GM19238 (cell line): ENCODE data around the gene C16orf92.
A peak's percentile ranks its signal among the peaks of the same experiment; 100 is the strongest.
"Not testable (repeated sequence)": the region's sequence is repeated elsewhere in the genome, so short reads cannot be mapped to it uniquely, and the experiment has no call there.

Experiments
- DNase-seq: peaks from one replicate; pipeline ENCODE4 v3.0.0; 2011; ENCODE audit warnings: low spot score; ENCODE audit not compliant: insufficient read length

Gene C16orf92

DNA sequence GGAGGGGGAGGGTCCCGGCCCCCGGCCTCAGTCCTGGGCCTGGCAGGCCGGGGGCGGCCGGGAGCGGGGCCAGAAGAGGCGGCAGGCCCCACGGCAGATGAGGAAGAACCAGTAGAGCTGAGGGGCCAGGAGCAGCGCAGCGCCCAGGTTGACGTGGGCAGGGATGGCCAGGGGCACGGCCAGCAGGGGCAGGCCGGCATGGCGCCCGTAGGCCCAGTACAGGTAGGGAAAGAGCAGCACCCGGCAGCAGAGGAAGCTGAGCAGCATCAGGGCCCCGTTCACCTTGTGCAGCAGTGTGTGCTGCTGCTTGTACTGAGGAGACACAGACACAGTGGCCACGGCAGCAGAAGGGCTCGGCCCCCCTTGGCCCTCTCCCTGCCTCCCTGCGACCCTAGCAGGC is 2.2 kb downstream of the C16orf92 start:
- DNase-seq: no peak

DNA sequence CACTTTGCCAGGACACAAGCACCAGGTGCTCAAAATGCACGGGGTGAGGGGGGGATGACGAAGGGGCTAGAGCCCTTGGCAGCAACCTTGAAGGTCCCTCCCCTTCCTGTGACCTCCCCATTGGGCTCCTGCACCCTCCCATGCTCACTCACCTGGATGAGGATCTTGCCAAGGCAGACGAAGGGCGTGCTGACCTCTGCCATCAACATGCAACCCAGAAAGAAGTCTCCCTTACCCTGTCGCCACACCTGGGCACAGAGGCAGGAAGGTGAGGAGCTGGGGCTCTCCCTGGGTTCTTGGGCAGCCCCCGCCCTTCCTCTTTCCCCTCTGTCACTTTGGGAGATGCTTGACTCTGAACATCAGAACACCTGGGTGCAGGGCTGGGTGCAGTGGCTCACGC is 2.6 kb downstream of the C16orf92 start:
- no peak for DNase-seq

DNA sequence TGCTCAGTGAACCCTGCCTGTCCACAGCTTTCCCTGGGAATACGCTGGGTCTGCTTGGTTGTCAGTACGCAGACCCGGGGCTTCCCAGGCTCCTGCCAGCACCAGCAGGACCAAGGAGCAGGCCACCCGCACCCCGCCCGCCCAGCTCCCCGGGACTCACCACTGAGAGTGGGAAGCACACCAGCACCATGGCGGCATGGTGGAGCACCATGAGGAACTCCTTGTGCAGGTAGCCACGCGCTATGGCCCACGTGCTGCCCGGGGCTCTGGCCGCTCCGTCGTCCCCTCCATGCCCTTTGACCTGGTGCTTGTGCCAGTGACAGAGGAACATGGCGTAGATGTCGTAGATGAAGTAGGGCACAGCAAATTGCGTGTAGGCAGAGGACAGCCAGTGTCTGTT is 3.5 kb downstream of the C16orf92 start:
- DNase-seq: no peak

DNA sequence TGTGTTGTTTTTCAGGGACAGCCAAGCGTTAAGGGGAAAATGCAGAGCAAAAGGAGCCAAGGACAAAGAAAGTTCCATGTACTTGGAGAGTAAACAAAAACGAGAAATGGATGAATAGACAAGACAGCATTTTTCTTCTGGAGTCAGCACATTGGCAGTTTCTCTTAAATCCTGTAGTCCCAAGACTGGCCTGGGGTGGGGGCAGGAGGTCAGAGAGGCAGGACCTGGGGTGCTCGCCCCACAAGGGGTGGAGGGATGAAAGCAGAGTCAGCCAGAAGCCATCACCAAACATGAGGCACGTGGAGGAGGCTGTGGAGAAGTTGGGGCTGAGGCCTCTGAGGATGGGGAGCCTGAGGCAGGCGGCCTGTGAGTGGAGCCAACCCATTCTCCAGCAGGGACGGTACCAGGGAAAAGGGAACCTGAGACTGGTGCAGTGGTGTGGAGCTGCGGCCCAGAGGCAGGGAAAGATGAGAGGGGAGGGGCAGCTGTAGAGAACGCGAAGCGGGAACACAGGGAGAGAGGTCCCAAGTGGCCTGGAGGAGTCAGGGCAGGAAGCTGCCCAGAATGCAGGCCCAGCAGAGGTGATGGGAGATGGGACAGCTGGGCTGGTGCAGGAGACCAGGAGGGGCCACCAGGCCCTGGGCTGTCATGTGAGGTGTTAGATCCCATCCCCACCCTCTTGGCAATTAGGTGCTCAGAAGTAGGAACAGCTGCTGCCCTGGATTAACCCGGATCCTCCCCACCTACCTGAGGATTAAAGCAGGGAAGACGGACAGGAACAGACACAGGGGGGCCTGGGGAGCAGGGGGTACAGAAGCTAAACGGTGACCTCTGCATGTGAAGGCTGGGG is 4.8 kb downstream of the C16orf92 start:
- DNase-seq: no peak

DNA sequence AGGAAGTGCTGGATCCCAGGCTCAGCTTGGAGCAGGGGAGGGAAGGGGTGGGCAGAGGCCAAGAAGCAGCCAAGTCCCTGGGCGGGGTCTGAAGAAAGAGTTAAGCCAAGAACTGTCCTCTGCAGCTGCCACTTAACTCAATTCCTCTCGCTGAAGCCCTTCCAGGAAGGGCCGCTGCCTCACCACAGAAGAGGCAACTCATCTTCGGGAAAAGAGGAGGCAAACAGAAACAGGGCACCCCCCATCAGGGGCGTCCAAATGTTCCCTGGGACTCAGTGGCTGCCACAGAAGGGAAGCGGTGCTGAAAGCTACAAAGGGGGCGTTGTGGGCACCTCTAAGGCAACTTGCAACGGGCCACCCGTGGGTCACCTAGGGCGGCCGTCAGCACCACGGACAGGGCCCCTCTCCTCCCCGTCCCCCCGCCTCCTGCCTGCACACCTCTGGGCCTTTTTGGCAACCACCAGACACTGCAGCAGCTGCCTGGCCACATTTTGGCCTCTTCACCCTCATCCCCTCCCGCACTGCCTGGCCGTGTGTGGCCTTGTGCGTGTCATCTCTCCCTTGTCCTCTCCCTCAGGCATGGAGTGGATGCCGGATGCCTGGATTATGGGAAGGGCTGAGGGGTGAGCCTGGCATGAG is 5.6 kb downstream of the C16orf92 start:
- DNase-seq: no peak

DNA sequence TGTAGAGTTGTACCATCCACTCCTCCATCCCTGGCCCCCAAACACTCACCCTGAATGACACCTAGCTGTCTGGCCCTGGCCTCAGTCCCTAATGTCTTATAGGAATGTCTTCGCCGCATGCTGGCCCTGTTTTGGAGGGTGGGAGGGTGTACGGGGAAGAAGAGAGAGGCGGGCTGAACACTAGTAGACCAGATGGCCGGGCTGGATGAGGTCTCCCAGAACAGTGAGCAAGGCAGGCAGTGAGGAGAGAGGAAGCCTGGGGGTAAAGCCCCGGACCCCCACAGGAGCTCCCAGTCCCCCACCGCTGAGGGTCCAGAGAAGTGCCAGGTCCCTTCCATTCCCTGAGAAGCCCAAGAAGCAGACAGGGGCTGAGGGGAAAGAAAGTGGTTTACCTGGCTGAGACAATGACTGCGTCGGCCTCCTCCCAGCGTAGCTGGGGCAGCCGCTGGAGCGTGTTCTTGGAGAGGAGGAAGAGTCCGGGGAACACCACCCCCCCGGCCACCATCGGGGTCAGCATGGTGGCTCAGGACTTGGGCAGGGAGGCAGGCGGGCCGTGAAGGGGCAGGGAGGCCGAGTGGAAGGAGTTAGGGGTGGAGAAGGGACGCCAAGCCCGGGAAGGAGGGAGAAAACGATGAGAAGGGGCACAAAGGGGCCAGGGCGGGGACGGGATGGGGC is 7.2 kb downstream of the C16orf92 start:
- no peak for DNase-seq

DNA sequence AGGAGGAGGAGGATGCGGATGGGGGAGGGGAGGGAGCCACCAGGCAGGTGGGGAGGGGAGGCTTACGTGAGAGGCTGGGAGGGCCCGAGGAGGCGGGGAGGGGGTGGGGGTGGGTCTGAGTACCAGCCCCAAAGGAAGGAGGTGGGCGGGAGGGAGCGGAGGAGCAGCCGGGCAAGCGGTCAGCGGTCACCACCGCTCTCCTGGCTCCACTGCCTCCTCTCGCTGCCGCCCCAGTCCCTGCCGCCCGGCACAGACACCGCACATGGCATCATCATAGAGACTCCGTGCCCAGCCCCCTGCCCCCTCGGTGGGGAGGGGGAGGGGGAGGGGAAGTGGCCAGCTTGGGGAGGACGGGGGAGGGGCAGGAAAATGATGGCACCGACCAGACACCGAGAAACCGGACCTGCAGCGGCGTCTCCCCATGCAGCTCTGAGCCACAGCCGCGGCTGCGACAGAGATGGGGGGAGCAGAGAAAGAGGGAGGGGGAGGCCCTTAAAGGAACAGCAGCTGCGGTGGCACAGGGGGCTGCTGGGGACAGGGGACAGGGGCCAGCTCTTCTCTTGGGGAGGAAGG is 7.9 kb downstream of the C16orf92 start, which contains the start of gene TLCD3B:
Gene TLCD3B, minus strand, starts transcription at position 431 of the 573 bp plus-strand sequence. CDS start 744 bp downstream, outside the sequence.
- DNase-seq: no peak

DNA sequence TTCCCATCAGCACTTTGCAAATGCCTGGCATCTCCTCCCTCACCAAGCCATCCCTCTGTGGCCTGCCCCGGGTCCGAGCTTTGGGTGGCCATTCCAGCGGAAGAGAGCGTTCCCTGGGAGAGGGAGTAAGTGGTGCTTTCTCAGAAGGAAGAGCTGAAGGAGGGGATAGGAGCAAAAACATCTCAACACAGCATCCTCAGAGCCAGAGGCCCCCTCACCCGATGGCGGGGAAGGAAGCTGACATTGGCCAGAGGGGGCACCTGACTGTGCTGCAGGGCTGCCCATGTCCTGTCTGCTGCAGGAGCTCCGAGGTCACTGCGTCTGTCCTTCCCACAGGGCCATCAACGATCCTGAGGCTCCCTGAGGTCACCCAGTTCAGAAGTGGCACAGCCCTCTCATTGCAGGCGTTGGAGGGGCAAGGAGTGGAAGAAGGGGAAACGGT is 8.5 kb downstream of the C16orf92 start:
- no peak for DNase-seq

DNA sequence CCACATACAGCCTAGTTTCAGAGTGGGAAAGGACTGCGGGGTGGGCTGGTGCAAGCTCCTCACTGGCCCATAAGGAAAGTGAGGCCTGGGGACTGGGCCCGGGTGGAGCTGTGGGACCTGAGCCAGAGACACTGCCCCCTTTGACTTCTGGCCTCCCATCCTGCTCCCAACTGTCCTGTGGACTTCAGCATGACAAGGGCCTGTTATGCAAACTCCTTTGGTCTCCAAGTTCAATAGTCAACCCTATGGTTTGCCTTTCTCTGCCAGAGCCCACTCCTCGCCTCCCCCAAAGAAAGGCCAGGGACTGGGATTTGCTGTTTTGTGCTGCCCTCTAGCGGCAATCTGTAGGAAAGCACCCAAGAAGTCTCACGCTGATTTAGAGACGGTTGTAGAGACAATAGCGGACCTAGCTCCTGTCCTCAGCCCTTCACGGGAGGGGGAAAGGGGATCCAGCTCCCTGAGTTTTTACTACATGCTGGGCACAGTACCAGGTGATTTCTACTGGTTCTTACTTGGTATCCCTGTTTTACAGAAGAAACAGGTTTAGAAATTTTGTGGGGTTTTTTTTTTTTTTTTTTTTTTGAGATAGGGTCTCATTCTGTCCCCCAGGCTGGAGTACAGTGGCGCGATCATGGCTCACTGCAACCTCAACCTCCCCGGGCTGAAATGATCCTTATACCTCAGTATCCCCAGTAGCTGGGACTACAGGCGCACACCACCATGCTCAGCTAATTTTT is 9.3 kb downstream of the C16orf92 start:
- DNase-seq: peak; percentile 59

DNA sequence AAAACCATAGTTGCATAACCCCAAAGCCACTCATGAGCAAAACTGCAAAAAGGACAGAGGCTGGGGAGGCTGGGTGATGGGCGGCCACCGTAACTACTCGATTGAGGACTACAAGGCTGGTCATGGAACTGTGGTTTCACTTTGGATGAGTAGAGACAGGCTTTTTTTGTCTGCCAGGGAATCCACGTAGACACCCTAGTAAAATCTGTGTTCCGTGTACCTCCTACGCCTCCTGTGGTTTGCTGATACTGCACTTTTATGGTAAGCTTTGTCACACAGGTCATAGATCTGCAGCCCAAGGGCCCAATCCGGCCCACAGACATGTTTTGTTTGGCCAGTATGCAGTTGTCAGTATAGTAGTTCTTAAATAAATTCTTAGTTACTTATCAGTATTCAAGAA is 10.3 kb downstream of the C16orf92 start:
- no peak for DNase-seq

DNA sequence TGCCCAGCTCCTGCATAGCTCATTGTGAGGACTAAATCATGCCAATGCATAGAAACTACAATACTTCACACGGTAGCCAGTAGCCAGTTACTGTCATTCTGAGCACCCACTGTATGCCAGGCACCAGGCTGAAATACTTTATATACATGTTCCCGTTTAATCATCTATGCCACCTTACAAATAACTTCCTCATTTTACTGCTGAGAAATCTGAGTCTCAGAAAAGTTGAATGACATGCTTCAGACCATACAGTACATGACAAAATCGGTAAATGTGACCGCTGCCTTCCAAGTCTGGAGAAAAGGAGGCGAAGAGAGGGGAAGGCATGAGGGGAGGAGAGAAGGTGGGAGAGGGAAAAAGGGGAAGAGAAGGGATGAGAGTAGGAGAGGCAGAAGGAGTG is 17.2 kb downstream of the C16orf92 start:
- no peak for DNase-seq

DNA sequence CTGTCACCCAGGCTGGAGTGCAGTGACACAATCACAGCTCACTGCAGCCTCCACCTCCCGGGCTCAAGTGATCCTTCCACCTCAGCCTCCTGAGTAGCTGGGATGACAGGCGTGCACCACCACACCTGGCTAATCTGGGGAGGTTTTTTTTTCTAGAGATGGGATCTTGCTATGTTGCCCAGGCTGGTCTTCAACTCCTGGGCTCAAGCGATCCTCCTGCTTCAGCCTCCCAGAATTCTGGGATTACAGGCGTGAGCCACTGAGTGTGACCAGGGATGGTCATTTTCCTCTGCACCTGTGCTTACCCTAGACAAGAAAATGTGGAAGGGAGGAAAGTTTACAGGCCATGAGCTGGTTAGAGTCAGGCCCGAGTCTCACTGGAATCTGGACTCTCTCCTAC is 17.7 kb downstream of the C16orf92 start:
- DNase-seq: not testable (repeated sequence)

DNA sequence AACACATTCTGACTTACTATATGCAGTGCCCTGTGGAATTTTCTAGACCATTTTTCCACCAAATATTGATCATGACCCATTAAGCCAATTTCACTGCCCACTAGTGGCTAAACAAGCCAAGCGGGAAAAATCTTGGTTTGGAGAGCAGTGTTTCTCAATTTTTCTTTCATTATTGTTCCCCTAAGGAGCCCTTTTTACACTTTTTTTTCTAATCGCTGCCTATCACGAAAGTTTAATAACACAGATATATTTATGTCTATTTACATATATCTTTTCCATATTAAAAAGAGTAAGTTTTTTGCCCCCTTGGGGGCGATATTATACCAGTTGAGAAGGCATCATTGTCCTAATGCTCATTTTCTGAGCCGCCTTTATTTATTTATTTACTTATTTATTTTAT is 18.8 kb downstream of the C16orf92 start:
- no peak for DNase-seq

DNA sequence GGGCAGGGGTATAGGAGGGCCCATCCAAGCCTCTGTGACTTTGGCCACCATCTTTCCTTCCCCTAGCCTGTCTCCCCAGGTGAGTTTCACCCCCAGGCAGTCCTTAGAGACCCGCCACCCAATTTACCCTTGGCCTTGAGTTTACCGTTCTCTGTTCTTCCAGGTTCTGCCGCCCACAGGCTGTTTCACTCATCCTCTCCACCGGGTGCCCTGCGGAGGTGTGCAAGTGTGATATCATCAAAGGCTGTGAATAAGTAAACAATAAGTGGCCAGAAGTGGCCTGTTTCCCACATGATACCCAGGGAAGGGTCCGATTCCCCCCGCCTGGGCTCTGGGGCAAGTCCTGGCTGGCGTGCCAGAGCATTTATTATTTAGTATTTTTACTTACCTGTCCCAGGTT is 23.2 kb downstream of the C16orf92 start:
- DNase-seq: no peak

DNA sequence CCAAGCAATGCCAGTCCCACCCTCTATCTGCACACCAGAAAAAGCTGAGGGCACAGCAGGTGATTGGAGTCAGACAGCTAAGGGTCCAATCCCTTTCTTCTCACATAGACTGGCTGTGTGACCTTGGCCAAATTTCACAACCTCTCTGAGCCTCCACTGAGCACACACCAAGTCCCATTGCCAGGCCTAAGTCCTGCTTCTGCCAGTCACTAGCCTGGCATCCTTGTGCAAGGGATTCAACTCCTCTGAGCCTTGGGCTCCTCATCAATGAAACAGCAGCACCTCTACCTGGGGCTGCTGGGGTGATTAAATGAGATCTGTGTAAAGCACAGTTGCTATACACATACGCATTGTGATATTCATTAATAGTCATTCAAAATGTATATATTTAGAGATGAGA is 23.6 kb downstream of the C16orf92 start:
- no peak for DNase-seq

DNA sequence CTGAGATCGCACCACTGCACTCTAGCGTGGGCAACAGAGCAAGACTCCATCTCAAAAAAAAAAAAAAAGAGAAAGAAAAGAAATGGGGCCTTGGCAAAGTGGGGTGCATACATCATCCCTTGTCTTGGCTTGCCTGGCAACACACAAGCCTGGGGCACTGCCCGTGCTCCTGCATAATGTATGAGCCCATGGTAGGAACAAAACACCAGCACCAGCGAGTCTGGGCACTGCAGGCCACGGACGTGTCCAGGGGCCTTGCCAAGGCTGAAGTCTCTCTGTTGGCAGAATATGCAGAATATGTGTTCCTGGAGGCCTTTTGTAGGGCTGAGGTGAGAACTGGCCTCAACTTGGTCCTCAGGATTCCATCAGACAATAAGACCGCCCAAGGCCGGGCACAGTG is 26.9 kb downstream of the C16orf92 start:
- DNase-seq: no peak

DNA sequence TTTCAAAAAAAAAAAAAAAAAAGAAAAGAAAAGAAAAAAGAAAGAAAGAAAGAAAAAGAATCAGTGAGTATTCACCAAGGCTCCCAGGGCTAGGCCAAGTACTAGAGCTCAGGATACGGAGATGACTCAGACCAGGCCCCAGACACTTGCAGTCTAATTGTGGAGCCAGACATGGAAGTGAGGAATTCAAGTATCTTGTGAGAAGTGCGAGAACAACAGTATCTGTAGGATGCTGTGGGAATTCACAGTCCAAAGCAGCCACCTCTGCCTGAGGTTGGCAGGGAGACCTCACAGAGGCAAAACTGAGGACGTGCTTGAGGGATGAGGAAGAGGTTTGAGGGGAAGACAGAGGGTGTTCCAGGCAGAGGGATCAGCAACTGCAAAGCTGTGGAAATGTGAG is 28.5 kb downstream of the C16orf92 start:
- DNase-seq: no peak

DNA sequence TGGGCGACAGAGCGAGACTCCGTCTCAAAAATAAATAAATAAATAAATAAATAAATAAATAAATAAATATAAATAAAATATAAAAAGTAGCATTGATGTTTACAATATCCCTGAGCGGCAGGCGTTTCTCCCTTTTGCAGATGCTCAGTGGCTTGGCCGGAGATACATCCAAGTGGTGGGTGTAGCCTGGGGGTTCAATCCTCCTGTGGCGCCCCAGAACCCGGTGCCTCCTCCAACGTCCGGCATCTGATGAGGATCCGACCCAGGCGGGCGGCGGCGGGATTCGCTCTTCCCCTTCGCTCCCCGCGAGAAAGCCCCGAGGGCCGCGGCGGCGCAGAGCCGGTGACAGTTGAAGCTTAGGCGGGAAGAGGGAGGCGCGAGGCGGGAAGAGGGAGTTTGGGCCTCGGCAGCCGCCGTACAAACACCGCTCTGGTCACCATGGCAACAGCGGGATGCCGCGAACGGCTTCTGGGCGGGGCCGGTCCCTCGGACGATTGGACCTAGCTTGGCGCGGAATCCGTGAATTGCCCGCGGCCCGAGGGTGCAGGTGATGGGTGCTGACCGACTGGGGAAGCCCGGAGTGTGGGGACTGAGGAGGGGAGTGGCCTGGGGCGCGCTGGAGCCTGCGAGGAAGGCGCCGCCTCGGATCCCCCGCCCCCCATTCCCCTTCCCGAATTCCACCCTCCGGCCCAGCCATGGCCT is 29.8 kb downstream of the C16orf92 start:
- peak; percentile 92 for DNase-seq

DNA sequence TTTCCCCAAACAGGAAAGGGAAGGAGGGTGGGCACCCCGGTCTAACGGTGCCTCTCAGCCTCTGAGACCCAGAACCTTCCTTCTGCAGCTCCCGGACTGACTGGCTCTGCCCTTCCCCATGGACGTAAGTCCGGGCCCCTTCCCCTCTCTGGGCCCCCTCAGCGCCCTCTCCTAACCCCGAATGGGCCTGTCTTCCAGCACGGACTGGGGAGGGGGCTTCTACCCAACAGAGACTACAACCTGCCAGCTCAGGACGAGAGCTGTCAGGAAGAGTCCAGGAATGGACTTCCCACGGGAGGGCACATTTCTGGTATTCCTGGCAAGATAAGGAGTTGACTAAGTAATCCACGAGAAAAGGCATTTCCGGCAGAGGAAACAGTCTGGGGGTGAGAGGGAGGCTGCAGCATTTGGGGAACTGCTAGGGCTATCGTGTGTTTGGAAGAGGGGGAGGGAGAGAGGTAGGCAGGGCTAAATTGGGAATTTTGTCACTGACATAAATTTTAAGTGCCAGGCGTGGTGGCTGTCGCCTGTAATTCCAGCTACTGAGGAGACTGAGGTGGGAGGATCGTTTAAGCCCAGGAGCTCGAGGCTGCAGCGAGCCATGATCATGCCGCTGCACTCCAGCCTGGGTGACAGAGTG is 30.5 kb downstream of the C16orf92 start:
- no peak for DNase-seq

DNA sequence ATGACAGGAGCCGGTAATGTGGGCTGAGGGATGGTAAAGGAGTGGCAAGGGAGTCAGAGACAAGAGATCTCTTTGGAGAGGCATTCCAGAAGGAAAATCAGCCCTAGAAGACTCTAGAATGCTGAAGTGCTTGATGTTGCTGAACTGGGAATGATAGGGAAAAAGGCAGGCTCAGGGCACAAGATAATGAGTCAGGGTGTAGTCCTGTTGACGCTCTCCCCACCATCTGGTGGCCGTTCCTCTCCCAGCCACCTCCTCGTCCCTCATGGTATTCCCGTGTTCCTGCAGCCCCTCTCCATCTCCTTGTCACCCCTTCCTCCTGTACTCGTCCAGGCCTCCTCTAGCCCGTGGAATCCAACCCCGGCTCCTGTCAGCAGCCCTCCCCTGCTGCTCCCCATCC is 31.5 kb downstream of the C16orf92 start:
- DNase-seq: no peak
